A549 (cell line): ENCODE results near the gene TCP11L2. TPM values are rescaled to one million over a fixed set of nuclear protein-coding genes. Genes with fewer than 3 reads are reported as not detected.
A peak's percentile ranks its signal among the peaks of the same experiment; 100 is the strongest.
"Not testable (repeated sequence)": the region's sequence is repeated elsewhere in the genome, so short reads cannot be mapped to it uniquely, and the experiment has no call there.

Experiments used
- ATAC-seq, 2 experiments: fragments of 200-7000 bp in 1 of 2; fragments of >200 bp in 1 of 2; cut with Nextera tagmentation in 1 of 2; cut with Tn5 transposase in 1 of 2; 3 replicates each; pipeline versions ENCODE4 v1.8.0 to v1.9.1; 2018 to 2020; ENCODE audit warnings: mild to moderate bottlenecking in 1 of 2, moderate library complexity in 1 of 2
- CTCF ChIA-PET: fragments of 300-600 bp; sonication (Branson Sonifier 250); formaldehyde crosslinking; extraction: SDS; loops from one replicate; lab custom pipeline; 2021; ENCODE audit warnings: antibody characterized with exemption, inconsistent platforms; lab: Yijun Ruan, JAX
- POLR2A ChIA-PET: fragments of 350-600 bp; formaldehyde crosslinking; extraction: SDS; loops from one replicate; lab custom pipeline; 2021; ENCODE audit warnings: antibody characterized with exemption, inconsistent platforms; lab: Yijun Ruan, JAX
- DNase-seq, 2 experiments: peaks; one replicate each; pipeline versions ENCODE4 v3.0.0 to v3.0.0-alpha.2; 2011 to 2016; ENCODE audit warnings: low read depth in 1 of 2, low spot score in 1 of 2
- FAIRE-seq: peaks from 2 replicates; lab custom pipeline; 2011; peaks lifted over from hg19 to GRCh38; lab: Jason Lieb, UNC
- H3K27ac ChIP-seq, 2 experiments: fragments of >200 bp; sonication (Bioruptor Twin); formaldehyde crosslinking; 3 replicates each; pipeline ENCODE4 v1.5.1; 2016 to 2017
- H3K4me1 ChIP-seq: fragments of >200 bp; sonication (Bioruptor Twin); formaldehyde crosslinking; 3 replicates; pipeline ENCODE4 v1.6.1; 2016
- H3K4me2 ChIP-seq: fragments of >200 bp; sonication (Bioruptor Twin); formaldehyde crosslinking; 3 replicates; pipeline ENCODE4 v1.6.1; 2016
- H3K4me3 ChIP-seq: fragments of >200 bp; sonication (Bioruptor Twin); formaldehyde crosslinking; 3 replicates; pipeline ENCODE4 v1.5.1; 2016
- H3K9me3 ChIP-seq: fragments of >200 bp; sonication (Bioruptor Twin); formaldehyde crosslinking; 3 replicates; pipeline ENCODE4 v1.6.1; 2016
- CBX2 ChIP-seq: fragments of 200-600 bp; sonication (generic); IDR thresholded peaks from 2 replicates; pipeline ENCODE4 v1.6.1; 2016; ENCODE audit warnings: low read depth, mild to moderate bottlenecking, borderline replicate concordance
- CHD4 ChIP-seq: fragments of 200-600 bp; sonication (generic); IDR thresholded peaks from 2 replicates; pipeline ENCODE4 v1.6.1; 2016; ENCODE audit warnings: antibody characterized with exemption, mild to moderate bottlenecking, borderline replicate concordance
- EHF ChIP-seq: fragments of 250-450 bp; sonication (Bioruptor Pico); IDR thresholded peaks from 2 replicates; pipeline ENCODE4 v1.5.0; 2020; ENCODE audit warnings: mild to moderate bottlenecking
- EP300 ChIP-seq, 2 experiments: fragments of >200 bp; sonication (Bioruptor Twin); formaldehyde crosslinking; IDR thresholded peaks; 2 replicates in 1 of 2; 3 replicates in 1 of 2; pipeline ENCODE4 v1.6.1; 2016 to 2017
- HOXA7 ChIP-seq: fragments of 250-450 bp; sonication (Bioruptor Pico); IDR thresholded peaks from 2 replicates; pipeline ENCODE4 v1.5.0; 2020; ENCODE audit warnings: mild to moderate bottlenecking, moderate library complexity
- JUNB ChIP-seq: fragments of >200 bp; sonication (Bioruptor Twin); formaldehyde crosslinking; IDR thresholded peaks from 2 replicates; pipeline ENCODE4 v1.6.1; 2016
- KDM1A ChIP-seq: fragments of 200-600 bp; sonication (generic); IDR thresholded peaks from 2 replicates; pipeline ENCODE4 v1.6.1; 2016; ENCODE audit warnings: low read depth, mild to moderate bottlenecking
- NFE2L2 ChIP-seq: fragments of 150-350 bp; conservative IDR thresholded peaks from 2 replicates; pipeline ENCODE4 v1.6.1; 2014; ENCODE audit warnings: low read length
- NR3C1 ChIP-seq: fragments of >200 bp; sonication (Bioruptor Twin); formaldehyde crosslinking; IDR thresholded peaks from 3 replicates; pipeline ENCODE4 v1.6.1; 2017
- PHF8 ChIP-seq: fragments of 200-600 bp; sonication (generic); IDR thresholded peaks from 2 replicates; pipeline ENCODE4 v1.6.1; 2016; ENCODE audit warnings: low read depth, mild to moderate bottlenecking, antibody characterized with exemption, moderate library complexity, borderline replicate concordance
- POLR2A ChIP-seq: IDR thresholded peaks from 2 replicates; pipeline ENCODE4 v1.6.1; 2012; ENCODE audit warnings: mild to moderate bottlenecking, low read length
- RARB ChIP-seq: fragments of 250-450 bp; sonication (Bioruptor Pico); IDR thresholded peaks from 2 replicates; pipeline ENCODE4 v1.8.0; 2021; ENCODE audit warnings: mild to moderate bottlenecking, moderate library complexity
- RFX5 ChIP-seq: fragments of 450-650 bp; IDR thresholded peaks from 2 replicates; pipeline ENCODE4 v1.7.1; 2014; ENCODE audit warnings: antibody characterized with exemption, mild to moderate bottlenecking, moderate library complexity
- SMC3 ChIP-seq: fragments of >200 bp; sonication (Bioruptor Twin); formaldehyde crosslinking; IDR thresholded peaks from 3 replicates; pipeline ENCODE4 v1.6.1; 2018; ENCODE audit warnings: inconsistent platforms
- TP53 ChIP-seq: fragments of 250-450 bp; sonication (Bioruptor Pico); IDR thresholded peaks from 2 replicates; pipeline ENCODE4 v1.5.0; 2021; ENCODE audit warnings: mild to moderate bottlenecking, moderate library complexity
- ZC3H11A ChIP-seq: fragments of 450-650 bp; IDR thresholded peaks from 2 replicates; pipeline ENCODE4 v1.6.1; 2014; ENCODE audit warnings: antibody characterized with exemption, mild to moderate bottlenecking
- ZFP36 ChIP-seq: fragments of 450-650 bp; IDR thresholded peaks from 2 replicates; pipeline ENCODE4 v1.6.1; 2014; ENCODE audit warnings: borderline replicate concordance; ENCODE audit not compliant: partially characterized antibody
- WGBS: methylation state at CpG from one replicate; pipeline ENCODE4 v1.1.6; 2017; ENCODE audit errors: missing lambda C conversion rate; 5-methylcytosine and 5-hydroxymethylcytosine counted together
- polyA plus RNA-seq, 4 experiments: library from polyadenylated mRNA; depleted of rRNA in 3 of 4; stranded (reverse); fragments of >200 nt; fragmentation: RNase III in 1 of 4; extraction: RNeasy Plus Mini Kit Qiagen cat#74134 plus additional on column Dnase treatment in 1 of 4; gene quantifications; 2 replicates in 3 of 4; 3 replicates in 1 of 4; pipeline ENCODE4 v1.2.3, GENCODE V29; 2011 to 2017
- TF ChIP-seq, protein P1 (sequence below): fragments of >200 bp; sonication (Bioruptor Twin); formaldehyde crosslinking; IDR thresholded peaks from 3 replicates; pipeline ENCODE4 v1.5.1; 2016
- TF ChIP-seq, protein P2 (sequence below): fragments of >200 bp; sonication (Bioruptor Twin); formaldehyde crosslinking; IDR thresholded peaks from 3 replicates; pipeline ENCODE4 v1.6.1; 2016
- TF ChIP-seq, protein P3 (sequence below): fragments of 150-350 bp; IDR thresholded peaks from 2 replicates; pipeline ENCODE4 v1.6.1; 2014; ENCODE audit warnings: low read depth, mild to moderate bottlenecking, low read length
- TF ChIP-seq, protein P4 (sequence below): fragments of >200 bp; sonication (Bioruptor Twin); formaldehyde crosslinking; IDR thresholded peaks from 2 replicates; pipeline ENCODE4 v1.6.1; 2016

TCP11L2 gene
- polyA plus RNA-seq, 2 of the 4 experiments (the other 2 are of a cell fraction) = 4.1 to 16.6 TPM

DNA sequence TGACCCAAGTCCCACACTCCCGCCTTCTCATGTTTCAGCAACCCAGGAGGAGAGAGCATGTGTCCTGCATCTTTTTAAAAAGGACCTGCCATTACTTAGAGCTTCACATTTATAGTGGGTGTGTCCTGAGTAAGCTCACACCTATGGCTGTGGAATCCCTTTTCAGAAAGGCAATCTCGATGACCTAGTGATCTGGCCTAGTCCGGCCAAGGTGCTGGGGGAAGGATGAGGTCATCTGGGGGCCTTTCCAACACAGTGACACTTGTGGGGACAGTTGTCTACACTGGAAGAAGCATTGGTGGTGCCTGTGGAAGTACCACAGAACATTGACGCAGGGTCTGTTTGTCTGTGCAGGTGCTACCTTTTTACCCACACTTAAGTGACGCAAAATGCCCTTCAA is 8.2 kb downstream of the TCP11L2 start:
- TF ChIP-seq, protein P1, sequence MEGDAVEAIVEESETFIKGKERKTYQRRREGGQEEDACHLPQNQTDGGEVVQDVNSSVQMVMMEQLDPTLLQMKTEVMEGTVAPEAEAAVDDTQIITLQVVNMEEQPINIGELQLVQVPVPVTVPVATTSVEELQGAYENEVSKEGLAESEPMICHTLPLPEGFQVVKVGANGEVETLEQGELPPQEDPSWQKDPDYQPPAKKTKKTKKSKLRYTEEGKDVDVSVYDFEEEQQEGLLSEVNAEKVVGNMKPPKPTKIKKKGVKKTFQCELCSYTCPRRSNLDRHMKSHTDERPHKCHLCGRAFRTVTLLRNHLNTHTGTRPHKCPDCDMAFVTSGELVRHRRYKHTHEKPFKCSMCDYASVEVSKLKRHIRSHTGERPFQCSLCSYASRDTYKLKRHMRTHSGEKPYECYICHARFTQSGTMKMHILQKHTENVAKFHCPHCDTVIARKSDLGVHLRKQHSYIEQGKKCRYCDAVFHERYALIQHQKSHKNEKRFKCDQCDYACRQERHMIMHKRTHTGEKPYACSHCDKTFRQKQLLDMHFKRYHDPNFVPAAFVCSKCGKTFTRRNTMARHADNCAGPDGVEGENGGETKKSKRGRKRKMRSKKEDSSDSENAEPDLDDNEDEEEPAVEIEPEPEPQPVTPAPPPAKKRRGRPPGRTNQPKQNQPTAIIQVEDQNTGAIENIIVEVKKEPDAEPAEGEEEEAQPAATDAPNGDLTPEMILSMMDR = no peak
- TF ChIP-seq ZC3H11A (no peak), EHF (CRISPR knock-in tag) (no peak), CBX2 (no peak), POLR2A (no peak), RARB (no peak), NR3C1 (no peak), ZFP36 (no peak), NFE2L2 (no peak), PHF8 (no peak), RFX5 (no peak), KDM1A (no peak), HOXA7 (no peak)
- TF ChIP-seq, protein P2, sequence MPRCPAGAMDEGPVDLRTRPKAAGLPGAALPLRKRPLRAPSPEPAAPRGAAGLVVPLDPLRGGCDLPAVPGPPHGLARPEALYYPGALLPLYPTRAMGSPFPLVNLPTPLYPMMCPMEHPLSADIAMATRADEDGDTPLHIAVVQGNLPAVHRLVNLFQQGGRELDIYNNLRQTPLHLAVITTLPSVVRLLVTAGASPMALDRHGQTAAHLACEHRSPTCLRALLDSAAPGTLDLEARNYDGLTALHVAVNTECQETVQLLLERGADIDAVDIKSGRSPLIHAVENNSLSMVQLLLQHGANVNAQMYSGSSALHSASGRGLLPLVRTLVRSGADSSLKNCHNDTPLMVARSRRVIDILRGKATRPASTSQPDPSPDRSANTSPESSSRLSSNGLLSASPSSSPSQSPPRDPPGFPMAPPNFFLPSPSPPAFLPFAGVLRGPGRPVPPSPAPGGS = no peak
- TF ChIP-seq, protein P3, sequence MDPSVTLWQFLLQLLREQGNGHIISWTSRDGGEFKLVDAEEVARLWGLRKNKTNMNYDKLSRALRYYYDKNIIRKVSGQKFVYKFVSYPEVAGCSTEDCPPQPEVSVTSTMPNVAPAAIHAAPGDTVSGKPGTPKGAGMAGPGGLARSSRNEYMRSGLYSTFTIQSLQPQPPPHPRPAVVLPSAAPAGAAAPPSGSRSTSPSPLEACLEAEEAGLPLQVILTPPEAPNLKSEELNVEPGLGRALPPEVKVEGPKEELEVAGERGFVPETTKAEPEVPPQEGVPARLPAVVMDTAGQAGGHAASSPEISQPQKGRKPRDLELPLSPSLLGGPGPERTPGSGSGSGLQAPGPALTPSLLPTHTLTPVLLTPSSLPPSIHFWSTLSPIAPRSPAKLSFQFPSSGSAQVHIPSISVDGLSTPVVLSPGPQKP = no peak
- TF ChIP-seq, protein P4, sequence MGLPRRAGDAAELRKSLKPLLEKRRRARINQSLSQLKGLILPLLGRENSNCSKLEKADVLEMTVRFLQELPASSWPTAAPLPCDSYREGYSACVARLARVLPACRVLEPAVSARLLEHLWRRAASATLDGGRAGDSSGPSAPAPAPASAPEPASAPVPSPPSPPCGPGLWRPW = no peak
- no peaks in the 10 kb centered on the region for H3K9me3 ChIP-seq
- H3K4me3 ChIP-seq = no peak overlapping the region
- DNase-seq = no peak
- CTCF ChIA-PET = interaction anchor here (0.6 to 1.0 kb wide), 2 partner anchors 64 to 602 kb away, joined by 3 to 4 read pairs; no protein-coding TSS in a partner anchor
- peaks cover 12% of the 10 kb centered on the region; the same call in 2 of the 3 replicates for H3K4me1 ChIP-seq
- no peak overlapping the region for H3K4me2 ChIP-seq
- no peak for ATAC-seq
- POLR2A ChIA-PET = no interaction called here
- WGBS = 89% methylated on average over 5 of the region's 5 CpGs
- no peak for FAIRE-seq
- no peak overlapping the region for H3K27ac ChIP-seq

DNA sequence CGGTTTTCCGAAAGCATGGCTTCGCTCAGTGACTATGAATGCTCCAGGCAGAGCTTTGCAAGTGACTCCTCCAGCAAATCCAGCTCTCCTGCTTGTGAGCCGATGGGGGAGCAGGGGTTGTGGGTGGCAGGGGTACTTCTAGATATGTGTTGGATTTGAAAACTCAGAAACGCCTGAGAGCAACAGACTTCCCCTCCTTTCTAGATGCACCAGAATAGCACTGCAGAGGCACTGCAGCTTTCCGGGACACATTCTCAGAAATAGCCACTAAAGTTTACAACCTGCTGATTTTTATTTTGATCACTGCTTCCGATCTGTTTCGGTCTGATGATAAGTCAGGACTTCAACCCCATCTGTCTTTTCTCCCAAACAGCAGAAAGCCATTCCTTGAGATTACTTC is 8.6 kb downstream of the TCP11L2 start:
- no peak overlapping the region for H3K4me3 ChIP-seq
- H3K4me2 ChIP-seq = no peak overlapping the region
- ChIA-PET POLR2A (no interaction called here), CTCF (interaction anchor here (0.6 to 0.9 kb wide), 2 partner anchors 32 to 602 kb away, joined by 3 read pairs; no protein-coding TSS in a partner anchor)
- WGBS = 85% methylated on average over 8 of the region's 8 CpGs
- DNase-seq (no peak), ATAC-seq (no peak), FAIRE-seq (no peak)
- H3K9me3 ChIP-seq = no peaks in the 10 kb centered on the region
- peaks cover 12% of the 10 kb centered on the region; the same call in 2 of the 3 replicates for H3K4me1 ChIP-seq
- H3K27ac ChIP-seq = no peak overlapping the region
- TF ChIP-seq KDM1A (no peak), SMC3 (no peak), TP53 (CRISPR knock-in tag) (no peak), CHD4 (no peak), NR3C1 (no peak), JUNB (no peak), EP300 (IDR thresholded peaks at IDR 0.05) (no peak)

DNA sequence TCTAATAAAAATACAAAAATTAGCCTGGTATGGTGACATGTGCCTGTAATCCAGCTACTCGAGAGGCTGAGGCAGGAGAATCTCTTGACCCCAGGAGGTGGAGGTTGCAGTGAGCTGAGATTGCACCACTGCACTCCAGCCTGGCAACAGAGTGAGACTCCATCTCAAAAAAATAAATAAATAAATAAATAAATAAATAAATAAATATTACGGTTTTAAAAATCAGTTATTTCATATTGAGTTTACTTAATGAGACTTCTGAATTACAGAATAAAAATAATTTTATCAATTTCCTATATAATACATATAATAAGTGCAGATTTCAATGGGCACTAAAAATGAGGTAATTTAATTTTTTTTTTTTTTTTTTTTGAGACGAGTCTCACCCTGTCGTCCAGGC is 10.9 kb downstream of the TCP11L2 start:
- CTCF ChIA-PET = interaction anchor here (1.6 kb wide), 1 partner anchor 89 kb away, joined by 3 read pairs; no protein-coding TSS in a partner anchor
- H3K9me3 ChIP-seq, H3K4me2 ChIP-seq, H3K4me3 ChIP-seq, ATAC-seq, DNase-seq, FAIRE-seq, POLR2A ChIA-PET, H3K4me1 ChIP-seq, H3K27ac ChIP-seq: not testable (repeated sequence)
- TF ChIP-seq ZC3H11A = peak; percentile 37
- 59% methylated on average over 4 of the region's 4 CpGs for WGBS
